ENCODE data around the gene LRRC10B. TPM values are rescaled to one million over a fixed set of nuclear protein-coding genes. Genes with fewer than 3 reads are reported as not detected.

Gene LRRC10B
- total and polyA plus RNA-seq, 4 donors = 9.2 to 29.3 (median 11.5) TPM

DNA sequence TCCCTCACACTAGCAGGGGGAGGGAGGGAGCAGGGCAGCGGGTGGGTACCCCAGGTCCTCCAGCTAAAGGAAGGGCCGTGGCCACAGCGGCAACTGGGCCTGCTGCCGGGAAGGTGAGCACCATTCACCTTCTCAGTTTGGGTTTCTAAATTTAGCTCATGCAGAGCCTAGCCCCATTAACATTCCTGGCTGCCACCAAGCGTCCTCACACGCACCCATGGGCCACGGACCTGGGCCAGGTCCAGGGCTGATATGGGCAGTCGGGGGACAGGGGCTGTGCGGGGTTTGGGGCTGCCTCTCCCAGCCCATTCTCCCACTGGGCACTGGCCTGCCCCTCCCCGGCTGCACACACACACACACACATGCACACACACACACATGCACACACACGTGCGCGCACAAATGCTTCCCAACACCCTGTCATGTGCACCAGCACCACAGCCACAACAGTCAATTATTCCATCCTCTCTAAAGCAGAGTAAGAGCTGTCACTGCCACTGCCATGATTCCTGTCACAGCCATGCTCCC is 43.6 kb downstream of the LRRC10B start:
- H3K4me1 ChIP-seq (ENCODE audit: control insufficient read depth in 5 of 5, insufficient read depth in 5 of 5, low read length in 5 of 5) = peaks cover 0 to 15% (median 4%) of the 10 kb centered on the region in 5 donors
- peaks cover 0 to 1% (median 0%) of the 10 kb centered on the region in 4 donors for H3K9me3 ChIP-seq (ENCODE audit: control insufficient read depth in 4 of 4, insufficient read depth in 3 of 4, low read length in 3 of 4)
- TF ChIP-seq, protein P1, sequence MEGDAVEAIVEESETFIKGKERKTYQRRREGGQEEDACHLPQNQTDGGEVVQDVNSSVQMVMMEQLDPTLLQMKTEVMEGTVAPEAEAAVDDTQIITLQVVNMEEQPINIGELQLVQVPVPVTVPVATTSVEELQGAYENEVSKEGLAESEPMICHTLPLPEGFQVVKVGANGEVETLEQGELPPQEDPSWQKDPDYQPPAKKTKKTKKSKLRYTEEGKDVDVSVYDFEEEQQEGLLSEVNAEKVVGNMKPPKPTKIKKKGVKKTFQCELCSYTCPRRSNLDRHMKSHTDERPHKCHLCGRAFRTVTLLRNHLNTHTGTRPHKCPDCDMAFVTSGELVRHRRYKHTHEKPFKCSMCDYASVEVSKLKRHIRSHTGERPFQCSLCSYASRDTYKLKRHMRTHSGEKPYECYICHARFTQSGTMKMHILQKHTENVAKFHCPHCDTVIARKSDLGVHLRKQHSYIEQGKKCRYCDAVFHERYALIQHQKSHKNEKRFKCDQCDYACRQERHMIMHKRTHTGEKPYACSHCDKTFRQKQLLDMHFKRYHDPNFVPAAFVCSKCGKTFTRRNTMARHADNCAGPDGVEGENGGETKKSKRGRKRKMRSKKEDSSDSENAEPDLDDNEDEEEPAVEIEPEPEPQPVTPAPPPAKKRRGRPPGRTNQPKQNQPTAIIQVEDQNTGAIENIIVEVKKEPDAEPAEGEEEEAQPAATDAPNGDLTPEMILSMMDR (IDR thresholded peaks at IDR 0.05; ENCODE audit: control extremely low read depth, extremely low read depth) = no peak
- no peak overlapping the region for H3K9ac ChIP-seq (ENCODE audit: insufficient read depth in 1 of 2, low read length in 2 of 2)
- H3K27me3 ChIP-seq (ENCODE audit: control insufficient read depth in 3 of 3, insufficient read depth in 3 of 3, low read length in 2 of 3) = peaks cover 0 to 31% (median 30%) of the 10 kb centered on the region in 3 donors
- 65 to 76% methylated on average over 13 of the region's 13 CpGs for WGBS, 2 donors
- DNase-seq (no peak), ATAC-seq (ENCODE audit: insufficient read depth, low FRiP score) (no peak)
- no peak overlapping the region for H3K4me3 ChIP-seq
- H3K27ac ChIP-seq (ENCODE audit: low read depth in 1 of 2, low read length in 1 of 2) = peak overlapping the region in 1 of 2 donors; percentile 94
- H3K36me3 ChIP-seq (ENCODE audit: control insufficient read depth in 4 of 4, insufficient read depth in 4 of 4, low read length in 4 of 4) = no peaks in the 10 kb centered on the region

DNA sequence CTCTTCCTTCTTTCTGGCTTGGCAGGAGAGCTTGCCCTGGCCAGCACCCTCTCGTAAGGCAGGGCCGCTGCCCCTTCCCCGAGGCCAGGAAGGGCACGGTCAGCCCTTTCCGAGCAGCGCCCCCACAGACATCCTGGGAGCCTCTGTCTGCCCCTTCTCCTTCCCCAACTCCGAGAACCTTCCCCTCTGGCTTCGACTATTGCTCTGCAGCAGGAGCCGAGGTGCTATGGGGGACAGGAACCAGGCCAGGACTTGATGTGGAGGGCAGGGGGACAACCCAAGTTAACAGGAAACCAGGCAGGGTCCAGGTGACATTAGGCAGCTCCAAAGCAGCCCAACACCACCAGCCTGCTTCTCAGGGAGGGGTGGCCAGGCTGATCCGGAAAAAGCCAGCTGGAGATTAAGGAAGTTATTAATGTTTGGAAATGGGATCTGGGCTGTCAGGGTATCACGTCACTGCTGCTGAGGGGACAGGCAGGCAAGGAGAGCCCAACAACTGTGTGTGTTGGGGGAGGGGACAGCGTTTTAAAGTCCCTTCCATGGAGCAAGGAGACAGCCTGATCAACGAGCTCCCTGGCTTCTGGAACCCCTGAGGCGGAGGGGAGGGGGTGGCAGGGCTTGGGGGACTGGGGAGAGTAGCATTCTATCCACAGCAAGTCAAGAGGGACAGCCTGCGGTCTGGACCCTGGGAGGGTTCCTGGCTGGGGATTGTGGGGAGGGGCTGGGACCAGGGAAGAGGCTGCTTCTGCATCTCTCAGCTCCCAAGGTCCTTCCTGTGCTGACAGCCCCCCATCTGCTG is 45.0 kb downstream of the LRRC10B start:
- Histone ChIP-seq H3K4me1 (ENCODE audit: control insufficient read depth in 5 of 5, insufficient read depth in 5 of 5, low read length in 5 of 5) (peaks cover 0 to 15% (median 4%) of the 10 kb centered on the region in 5 donors), H3K9me3 (ENCODE audit: control insufficient read depth in 4 of 4, insufficient read depth in 3 of 4, low read length in 3 of 4) (peaks cover 0 to 1% (median 0%) of the 10 kb centered on the region in 4 donors), H3K27me3 (ENCODE audit: control insufficient read depth in 3 of 3, insufficient read depth in 3 of 3, low read length in 2 of 3) (peaks cover 0 to 36% (median 32%) of the 10 kb centered on the region in 3 donors), H3K4me3 (no peak overlapping the region), H3K27ac (ENCODE audit: low read depth in 1 of 2, low read length in 1 of 2) (no peak overlapping the region), H3K36me3 (ENCODE audit: control insufficient read depth in 4 of 4, insufficient read depth in 4 of 4, low read length in 4 of 4) (no peaks in the 10 kb centered on the region), H3K9ac (ENCODE audit: insufficient read depth in 1 of 2, low read length in 2 of 2) (no peak overlapping the region)
- TF ChIP-seq, protein P1 (IDR thresholded peaks at IDR 0.05; ENCODE audit: control extremely low read depth, extremely low read depth) = no peak
- 46 to 56% methylated on average over 15 of the region's 15 CpGs for WGBS, 2 donors
- ATAC-seq (ENCODE audit: insufficient read depth, low FRiP score) (no peak), DNase-seq (peak; percentile 53 to 73 (median 64))

DNA sequence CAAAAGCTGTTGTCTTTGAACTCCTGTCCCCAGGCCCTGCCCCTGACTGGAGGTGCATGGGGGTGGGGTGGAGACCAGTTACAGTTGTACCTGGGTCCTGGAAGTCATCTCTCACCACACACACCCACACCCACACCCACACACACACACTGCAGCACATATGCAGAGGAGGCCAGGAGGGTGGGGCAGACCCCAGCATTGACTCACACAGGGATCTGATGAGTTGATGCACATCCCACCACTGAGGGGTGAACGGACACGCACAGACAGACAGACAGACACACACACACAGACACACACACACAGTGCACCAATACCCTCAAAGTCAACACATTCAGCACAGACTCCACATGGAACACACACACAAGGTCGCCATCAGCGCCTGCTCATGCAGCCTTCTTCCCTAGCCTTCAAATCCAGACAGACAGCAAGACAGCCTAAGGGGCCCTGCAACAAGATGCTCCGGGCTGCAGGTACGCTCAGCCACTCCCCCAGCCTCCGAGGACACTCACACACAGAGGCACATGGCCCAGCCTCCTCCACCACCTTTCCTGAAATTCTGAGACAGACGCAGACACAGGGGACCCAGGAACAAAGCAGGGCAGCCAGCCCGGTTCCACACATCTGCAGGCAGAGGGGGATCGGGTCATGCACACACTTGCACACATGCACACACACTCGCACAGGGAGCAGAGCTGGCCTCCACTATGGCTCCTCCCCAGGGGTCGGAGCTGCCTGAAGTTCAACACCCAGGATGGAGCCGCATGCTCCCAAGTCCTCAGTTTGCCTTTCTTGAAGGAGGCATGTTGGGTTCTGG is 45.8 kb downstream of the LRRC10B start:
- peaks cover 0 to 1% (median 0%) of the 10 kb centered on the region in 4 donors for H3K9me3 ChIP-seq (ENCODE audit: control insufficient read depth in 4 of 4, insufficient read depth in 3 of 4, low read length in 3 of 4)
- no peaks in the 10 kb centered on the region for H3K36me3 ChIP-seq (ENCODE audit: control insufficient read depth in 4 of 4, insufficient read depth in 4 of 4, low read length in 4 of 4)
- ATAC-seq (ENCODE audit: insufficient read depth, low FRiP score) (no peak), DNase-seq (no peak)
- H3K9ac ChIP-seq (ENCODE audit: insufficient read depth in 1 of 2, low read length in 2 of 2) = no peak overlapping the region
- TF ChIP-seq, protein P1 (IDR thresholded peaks at IDR 0.05; ENCODE audit: control extremely low read depth, extremely low read depth) = no peak
- no peak overlapping the region for H3K27ac ChIP-seq (ENCODE audit: low read depth in 1 of 2, low read length in 1 of 2)
- 56 to 65% methylated on average over 13 of the region's 13 CpGs for WGBS, 2 donors
- H3K27me3 ChIP-seq (ENCODE audit: control insufficient read depth in 3 of 3, insufficient read depth in 3 of 3, low read length in 2 of 3) = peaks cover 0 to 36% (median 32%) of the 10 kb centered on the region in 3 donors
- peaks cover 0 to 15% (median 4%) of the 10 kb centered on the region in 5 donors for H3K4me1 ChIP-seq (ENCODE audit: control insufficient read depth in 5 of 5, insufficient read depth in 5 of 5, low read length in 5 of 5)
- no peak overlapping the region for H3K4me3 ChIP-seq
